Lower lobe of right lung (tissue), 2 donors: ENCODE data around the gene NBPF3. TPM values are rescaled to one million over a fixed set of nuclear protein-coding genes. Genes with fewer than 3 reads are reported as not detected.

ENCODE experiments used
- ATAC-seq, 2 donors: fragments of 200-7000 bp; cut with Tn5 transposase; one replicate each; pipeline ENCODE4 v1.9.1; 2020 to 2022; ENCODE audit warnings: mild to moderate bottlenecking in 2 of 2, moderate library complexity in 2 of 2
- DNase-seq: peaks from one replicate; pipeline ENCODE4 v3.0.0-alpha.2; 2020
- H3K27ac ChIP-seq: fragments of 200-600 bp; one replicate; pipeline ENCODE4 v1.8.0; 2022
- H3K27me3 ChIP-seq: fragments of 200-600 bp; one replicate; pipeline ENCODE4 v1.8.0; 2022; ENCODE audit warnings: low read depth
- H3K36me3 ChIP-seq: fragments of 200-600 bp; one replicate; pipeline ENCODE4 v1.8.0; 2022; ENCODE audit warnings: mild to moderate bottlenecking
- H3K4me1 ChIP-seq: fragments of 200-600 bp; one replicate; pipeline ENCODE4 v1.8.0; 2022
- H3K4me3 ChIP-seq: fragments of 200-600 bp; one replicate; pipeline ENCODE4 v1.8.0; 2022; ENCODE audit warnings: mild to moderate bottlenecking
- H3K9me3 ChIP-seq: fragments of 200-600 bp; one replicate; pipeline ENCODE4 v1.8.0; 2022
- intact Hi-C: fragments of 100-400 bp; cut with DNase I; formaldehyde crosslinking; loops from one replicate; pipeline ENCODE4 v1.11.0; 2022
- total RNA-seq: library from RNA; stranded (reverse); fragmentation: NEBNext Ultra II Directional; extraction: Animal tissue kit (Norgen Biotek cat#: 25700); gene quantifications from one replicate; pipeline ENCODE4 v1.2.1, GENCODE V29; 2021
- TF ChIP-seq, protein P1 (sequence below): fragments of 200-600 bp; IDR thresholded peaks from one replicate; pipeline ENCODE4 v1.8.0; 2022; ENCODE audit warnings: antibody characterized with exemption, mild to moderate bottlenecking
- donor health status: DM: no; HTN: yes; CAD: no; lungs with severe emphysema.

NBPF3 gene
- total RNA-seq, 1 donor from 2014 or later = 9.5 TPM

DNA sequence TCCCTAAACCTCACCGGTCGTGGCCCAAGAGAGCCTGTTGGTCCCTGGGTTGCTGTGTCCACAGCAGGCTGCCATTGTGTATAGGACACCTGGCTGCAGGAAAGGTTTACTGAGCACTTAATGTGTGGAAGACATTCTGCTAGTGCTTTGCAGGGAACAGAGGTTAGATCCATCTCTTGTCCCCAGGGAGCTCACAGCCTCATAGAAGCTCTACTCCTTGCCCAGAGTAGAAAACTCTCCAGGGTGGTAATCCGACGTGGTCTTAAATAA, 52.4 kb downstream of the NBPF3 start:
- ATAC-seq (no peak), DNase-seq (no peak)
- Histone ChIP-seq H3K9me3 (no peaks in the 10 kb centered on the region), H3K27ac (no peak overlapping the region), H3K27me3 (no peaks in the 10 kb centered on the region), H3K36me3 (no peaks in the 10 kb centered on the region), H3K4me3 (no peak overlapping the region), H3K4me1 (no peaks in the 10 kb centered on the region)
- intact Hi-C loops = no loop called here
- TF ChIP-seq, protein P1, sequence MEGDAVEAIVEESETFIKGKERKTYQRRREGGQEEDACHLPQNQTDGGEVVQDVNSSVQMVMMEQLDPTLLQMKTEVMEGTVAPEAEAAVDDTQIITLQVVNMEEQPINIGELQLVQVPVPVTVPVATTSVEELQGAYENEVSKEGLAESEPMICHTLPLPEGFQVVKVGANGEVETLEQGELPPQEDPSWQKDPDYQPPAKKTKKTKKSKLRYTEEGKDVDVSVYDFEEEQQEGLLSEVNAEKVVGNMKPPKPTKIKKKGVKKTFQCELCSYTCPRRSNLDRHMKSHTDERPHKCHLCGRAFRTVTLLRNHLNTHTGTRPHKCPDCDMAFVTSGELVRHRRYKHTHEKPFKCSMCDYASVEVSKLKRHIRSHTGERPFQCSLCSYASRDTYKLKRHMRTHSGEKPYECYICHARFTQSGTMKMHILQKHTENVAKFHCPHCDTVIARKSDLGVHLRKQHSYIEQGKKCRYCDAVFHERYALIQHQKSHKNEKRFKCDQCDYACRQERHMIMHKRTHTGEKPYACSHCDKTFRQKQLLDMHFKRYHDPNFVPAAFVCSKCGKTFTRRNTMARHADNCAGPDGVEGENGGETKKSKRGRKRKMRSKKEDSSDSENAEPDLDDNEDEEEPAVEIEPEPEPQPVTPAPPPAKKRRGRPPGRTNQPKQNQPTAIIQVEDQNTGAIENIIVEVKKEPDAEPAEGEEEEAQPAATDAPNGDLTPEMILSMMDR = no peak

DNA sequence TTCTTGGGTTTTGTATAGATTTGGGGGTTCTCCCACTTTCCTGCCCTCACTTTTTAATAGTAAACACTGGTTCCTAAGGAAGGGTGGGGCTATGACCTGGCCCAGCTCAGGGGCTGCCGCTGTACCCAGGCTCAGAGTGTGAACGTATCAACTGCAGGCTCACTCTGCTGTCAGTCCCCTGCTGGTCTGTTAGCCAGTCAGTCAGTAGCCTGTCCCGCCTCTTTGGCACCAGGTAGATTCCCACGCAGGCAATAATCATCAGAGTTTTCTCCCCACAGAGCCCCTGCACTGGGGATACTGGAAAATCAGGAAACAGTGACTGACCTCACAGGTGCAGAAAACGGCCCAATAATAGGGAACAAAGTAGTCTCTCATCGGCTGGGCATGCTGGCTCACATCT, 54.3 kb downstream of the NBPF3 start:
- Histone ChIP-seq H3K9me3 (no peaks in the 10 kb centered on the region), H3K27me3 (no peaks in the 10 kb centered on the region), H3K27ac (no peak overlapping the region), H3K36me3 (no peaks in the 10 kb centered on the region), H3K4me3 (no peak overlapping the region), H3K4me1 (no peaks in the 10 kb centered on the region)
- TF ChIP-seq, protein P1 = no peak
- intact Hi-C loops = no loop called here
- DNase-seq (no peak), ATAC-seq (no peak)

DNA sequence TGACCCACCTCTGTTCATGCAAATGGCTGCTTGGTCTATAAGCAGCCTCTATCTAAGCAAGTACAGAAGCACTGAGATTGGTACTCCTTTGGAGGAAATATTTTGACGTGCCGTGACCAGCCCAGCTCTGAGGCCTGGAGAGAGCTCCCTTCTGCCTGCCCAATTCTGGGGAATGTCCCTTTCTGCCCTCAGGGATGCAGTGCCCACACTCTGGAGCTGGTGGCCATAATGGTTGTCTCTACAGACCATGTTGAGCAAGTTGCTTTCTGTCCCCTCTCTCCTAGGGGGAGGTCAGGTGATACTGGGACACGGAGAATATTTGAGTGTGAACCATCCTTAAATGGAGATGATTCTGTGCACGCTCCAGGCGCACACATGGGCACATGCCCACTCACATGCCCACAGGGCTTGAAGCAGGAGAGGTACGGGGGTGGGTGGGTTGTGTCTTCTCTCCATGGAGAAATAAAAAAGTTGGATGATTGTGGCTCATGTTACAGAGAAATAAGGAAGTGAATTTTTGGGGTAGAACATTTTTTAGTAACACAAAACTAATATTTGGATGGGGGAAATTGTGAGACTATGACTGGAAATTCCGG, 55.4 kb downstream of the NBPF3 start:
- intact Hi-C loops = no loop called here
- H3K4me1 ChIP-seq = no peaks in the 10 kb centered on the region
- DNase-seq = no peak
- TF ChIP-seq, protein P1 = no peak
- ATAC-seq = no peak
- no peaks in the 10 kb centered on the region for H3K27me3 ChIP-seq
- no peaks in the 10 kb centered on the region for H3K9me3 ChIP-seq
- no peaks in the 10 kb centered on the region for H3K36me3 ChIP-seq
- H3K4me3 ChIP-seq = no peak overlapping the region
- H3K27ac ChIP-seq = no peak overlapping the region

DNA sequence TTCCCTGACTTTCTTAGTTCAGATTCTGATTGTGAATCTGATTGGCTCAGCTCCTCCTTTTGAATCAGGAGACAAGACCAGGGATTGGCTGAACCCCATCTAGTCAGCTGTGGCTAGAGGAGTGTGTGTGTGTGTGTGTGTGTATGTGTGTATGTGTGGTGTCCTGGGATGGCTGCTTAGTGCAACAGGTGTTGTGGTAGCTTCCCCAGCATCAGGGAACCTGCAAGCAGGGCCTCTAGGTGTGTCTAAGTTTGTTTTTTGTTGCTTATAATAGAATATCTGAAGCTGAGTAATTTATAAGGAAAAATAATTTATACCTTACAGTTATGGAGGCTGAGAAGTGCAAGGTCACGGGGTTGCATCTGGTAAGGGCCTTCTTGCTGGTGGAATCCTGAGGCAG, 56.1 kb downstream of the NBPF3 start:
- H3K27me3 ChIP-seq = no peaks in the 10 kb centered on the region
- ATAC-seq (no peak), DNase-seq (no peak)
- TF ChIP-seq, protein P1 = no peak
- H3K4me1 ChIP-seq = no peaks in the 10 kb centered on the region
- H3K36me3 ChIP-seq = no peaks in the 10 kb centered on the region
- no peak overlapping the region for H3K4me3 ChIP-seq
- intact Hi-C loops = no loop called here
- no peaks in the 10 kb centered on the region for H3K9me3 ChIP-seq
- no peak overlapping the region for H3K27ac ChIP-seq

DNA sequence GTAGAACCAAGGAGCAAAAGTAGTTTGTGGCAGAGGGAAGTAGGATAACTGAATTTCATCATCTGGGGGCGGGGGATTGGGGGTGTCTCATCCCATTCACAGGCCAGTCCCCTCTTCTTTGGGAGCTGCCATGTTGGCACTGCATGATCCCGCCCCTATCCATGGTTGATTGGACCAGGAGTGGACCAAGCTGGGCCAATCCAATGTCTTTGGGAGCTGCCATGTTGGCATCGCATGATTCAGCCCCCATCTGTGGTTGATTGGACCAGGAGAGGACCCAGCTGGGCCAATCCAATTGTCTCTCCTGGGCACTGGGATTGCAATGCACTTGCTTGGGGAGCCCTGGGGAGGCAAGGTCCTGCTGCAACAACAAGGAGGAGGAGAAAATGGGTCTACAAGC, 56.9 kb downstream of the NBPF3 start:
- Histone ChIP-seq H3K4me1 (no peaks in the 10 kb centered on the region), H3K27me3 (no peaks in the 10 kb centered on the region), H3K36me3 (no peaks in the 10 kb centered on the region), H3K4me3 (no peak overlapping the region), H3K27ac (no peak overlapping the region), H3K9me3 (no peaks in the 10 kb centered on the region)
- TF ChIP-seq, protein P1 = no peak
- DNase-seq = no peak
- no peak for ATAC-seq
- intact Hi-C loops = no loop called here
